DMS153 treated with DMSO at 0.1 percent for 48 hours (cell line): ENCODE measurements around the gene VGLL4.

ENCODE experiments used
- DNase-seq: peaks from one replicate; lab custom pipeline; 2025; ENCODE audit not compliant: unreplicated experiment; lab: John Stamatoyannopoulos, UW

VGLL4 gene

DNA sequence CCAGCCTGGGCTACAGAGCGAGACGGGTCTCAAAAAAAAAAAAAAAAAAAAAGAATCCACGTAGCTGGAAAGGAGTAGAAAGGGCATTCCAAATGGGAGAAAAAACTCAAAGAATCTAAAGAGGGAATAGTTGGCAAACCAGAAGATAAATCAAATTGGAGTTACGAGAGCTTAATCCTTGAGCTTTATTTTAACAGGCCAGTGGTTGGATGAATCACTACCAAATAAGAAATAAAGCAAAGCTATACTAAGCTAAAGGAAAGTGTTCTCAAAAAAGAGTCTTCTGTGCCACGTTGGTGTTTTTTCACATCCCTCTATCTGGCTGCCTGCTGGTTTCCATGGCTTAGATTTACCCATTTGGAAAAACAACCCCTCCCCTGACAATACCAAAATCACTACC, 14.0 kb downstream of the VGLL4 start:
- no peak for DNase-seq

DNA sequence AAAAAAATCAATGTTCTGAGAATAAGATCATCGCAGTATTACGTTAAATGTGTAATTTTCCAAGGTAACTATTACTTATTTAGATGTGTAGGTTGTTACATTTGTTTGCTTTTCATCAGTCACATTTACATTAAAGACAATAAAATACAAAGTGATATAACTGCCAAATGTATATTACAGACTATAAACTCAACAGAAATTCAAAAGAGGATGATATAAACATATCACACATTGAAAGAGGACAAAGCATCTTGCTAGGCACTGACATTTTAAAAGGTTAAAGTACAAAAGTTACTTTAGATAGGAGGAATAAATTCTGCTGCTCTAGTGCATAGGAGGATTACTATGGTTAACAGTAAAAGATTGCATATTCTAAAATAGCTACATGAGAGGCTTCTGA, 16.1 kb downstream of the VGLL4 start:
- DNase-seq: no peak

- DNase-seq: no peak
Observed at GRCh38 chr3:11626084-11626463, 17.6 kb downstream of the VGLL4 start.

DNA sequence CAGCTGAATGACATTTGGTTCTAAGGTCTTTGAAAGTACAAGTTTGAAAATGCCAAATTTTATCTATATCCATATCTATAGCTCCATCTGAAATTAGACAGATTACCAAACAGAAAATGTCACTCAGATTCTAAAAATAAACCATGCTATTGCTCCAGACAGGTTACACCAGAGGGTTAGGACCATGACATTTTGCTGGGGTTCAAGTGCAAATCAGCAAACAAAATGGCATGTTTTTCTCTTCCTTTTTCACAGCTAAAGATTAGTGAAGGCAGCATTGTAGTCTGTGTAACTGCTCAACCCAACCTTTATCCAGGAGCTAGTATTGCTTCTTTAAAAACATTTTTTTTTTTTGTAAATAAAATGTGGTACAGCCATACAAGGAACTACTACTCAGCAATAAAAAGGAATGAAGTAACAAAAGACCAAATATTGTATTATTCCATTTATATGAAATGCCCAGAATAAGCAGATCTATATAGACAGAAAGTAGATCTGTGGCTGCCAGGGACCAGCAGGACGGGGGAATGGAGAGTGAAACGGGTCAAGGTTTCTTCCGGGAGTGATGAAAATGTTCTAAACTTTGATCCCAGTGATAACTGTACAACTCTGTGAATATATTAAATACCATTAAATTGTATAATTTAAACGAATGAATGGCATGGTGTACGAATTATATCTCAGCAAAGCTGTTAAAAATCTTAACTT, 18.2 kb downstream of the VGLL4 start:
- DNase-seq: no peak

DNA sequence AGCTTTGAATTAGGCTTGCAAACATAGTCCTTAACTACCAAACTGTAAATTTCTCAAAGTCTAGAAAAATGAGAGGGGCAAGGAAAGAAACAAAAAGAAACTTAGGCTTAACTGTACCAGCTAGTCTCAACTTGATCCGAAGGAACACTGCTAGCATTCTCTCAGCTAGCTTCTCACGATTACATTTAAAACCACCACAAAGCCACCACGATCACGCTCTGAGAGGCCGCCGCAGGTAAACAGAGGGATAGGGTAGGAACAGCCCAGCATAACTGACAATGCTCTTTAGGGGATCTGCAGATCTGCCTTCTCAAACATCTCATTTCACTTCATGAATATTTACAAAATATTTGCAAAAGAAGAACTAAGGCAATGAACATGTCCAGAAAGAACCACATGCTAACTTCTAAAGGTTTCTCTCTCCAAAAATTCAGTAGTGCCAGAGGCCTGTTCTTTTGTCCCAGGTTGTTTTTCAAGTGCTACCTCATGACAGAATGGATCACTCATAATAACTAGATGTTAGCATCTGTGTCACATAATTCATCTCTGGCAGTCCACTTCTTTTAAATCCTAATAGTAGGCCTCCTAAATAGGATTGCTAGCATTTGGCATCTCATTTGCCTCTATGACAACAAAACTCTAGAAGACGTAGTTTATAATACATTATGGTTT, 18.9 kb downstream of the VGLL4 start:
- DNase-seq: no peak

- DNase-seq: no peak
Observed at GRCh38 chr3:11624161-11624560, 19.6 kb downstream of the VGLL4 start.

- no peak for DNase-seq
Observed at GRCh38 chr3:11622586-11623550, 20.8 kb downstream of the VGLL4 start.

GRCh38 chr3:11621077-11621476, 22.6 kb downstream of the VGLL4 start:
- no peak for DNase-seq

DNA sequence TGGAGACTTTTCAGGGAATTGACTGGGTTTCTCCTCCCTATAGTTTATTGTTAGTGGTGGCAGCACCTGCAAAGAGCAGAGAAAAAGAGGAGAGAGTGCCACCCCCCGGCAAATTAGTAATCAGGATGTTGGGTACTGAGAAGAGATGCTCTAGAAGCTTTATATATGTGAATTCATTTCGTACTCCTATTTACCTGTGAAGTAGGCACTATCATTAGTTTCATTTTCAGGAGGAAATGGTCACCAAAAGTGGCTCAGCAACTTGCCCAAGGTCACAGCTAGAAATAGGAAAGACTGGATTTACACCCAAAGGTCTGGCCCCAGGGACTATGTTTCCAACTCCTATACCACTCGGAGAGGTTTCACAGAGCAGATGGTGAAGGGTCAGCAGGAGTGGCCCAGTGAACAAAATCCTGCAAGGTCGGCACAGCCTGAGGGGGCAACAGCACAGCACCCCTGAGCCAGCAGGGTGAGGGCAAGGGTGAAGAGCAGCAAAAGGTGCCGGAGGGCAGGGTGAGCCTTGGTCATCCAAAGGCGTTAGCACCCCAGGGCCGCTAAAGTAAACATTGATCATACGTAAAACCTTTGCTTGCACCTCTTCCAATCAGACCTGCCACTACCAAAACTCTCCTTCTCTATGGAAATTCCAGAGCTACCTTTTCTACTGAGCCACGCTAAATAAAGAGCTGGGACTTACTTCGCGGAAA, 23.6 kb downstream of the VGLL4 start:
- DNase-seq: no peak

DNA sequence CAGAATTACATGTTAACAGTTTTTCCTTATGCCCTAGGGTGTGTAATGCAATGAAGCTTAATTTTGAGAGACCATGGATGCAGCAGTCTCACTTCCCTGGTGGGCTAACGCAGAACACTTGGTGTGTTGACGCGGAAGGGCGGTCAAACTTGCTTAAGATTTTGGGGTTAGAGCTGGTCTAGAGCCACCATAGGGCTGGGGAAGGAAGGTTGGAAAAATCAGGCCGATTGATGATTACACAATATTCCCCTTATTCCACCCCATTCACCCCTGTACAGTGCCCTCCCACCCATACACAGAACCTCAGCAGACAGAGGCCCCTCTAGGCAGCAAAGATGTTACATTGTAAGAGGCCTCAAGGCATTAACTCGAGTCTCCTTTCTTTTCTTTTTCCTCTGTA, 24.3 kb downstream of the VGLL4 start:
- no peak for DNase-seq

GRCh38 chr3:11618904-11619303, 24.8 kb downstream of the VGLL4 start:
- no peak for DNase-seq

DNA sequence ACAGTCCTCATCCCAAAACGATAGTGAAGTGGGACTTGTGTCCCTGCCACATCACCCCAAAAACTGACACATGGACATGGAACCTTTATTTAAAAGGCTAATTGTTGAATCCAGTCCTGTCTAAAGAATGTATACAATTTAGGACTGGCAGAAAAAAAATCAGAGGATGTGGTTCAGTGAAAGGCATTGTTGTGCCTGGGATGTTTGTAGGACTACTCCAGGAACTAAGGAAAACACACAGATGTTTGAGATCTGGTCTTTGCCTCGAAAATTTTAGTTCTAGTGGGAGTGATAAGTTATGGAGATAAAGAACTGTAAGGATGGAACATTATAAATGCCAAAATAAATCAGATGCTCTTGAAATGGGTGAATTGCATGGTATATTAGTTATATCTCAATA, 27.2 kb downstream of the VGLL4 start:
- DNase-seq: no peak

DNA sequence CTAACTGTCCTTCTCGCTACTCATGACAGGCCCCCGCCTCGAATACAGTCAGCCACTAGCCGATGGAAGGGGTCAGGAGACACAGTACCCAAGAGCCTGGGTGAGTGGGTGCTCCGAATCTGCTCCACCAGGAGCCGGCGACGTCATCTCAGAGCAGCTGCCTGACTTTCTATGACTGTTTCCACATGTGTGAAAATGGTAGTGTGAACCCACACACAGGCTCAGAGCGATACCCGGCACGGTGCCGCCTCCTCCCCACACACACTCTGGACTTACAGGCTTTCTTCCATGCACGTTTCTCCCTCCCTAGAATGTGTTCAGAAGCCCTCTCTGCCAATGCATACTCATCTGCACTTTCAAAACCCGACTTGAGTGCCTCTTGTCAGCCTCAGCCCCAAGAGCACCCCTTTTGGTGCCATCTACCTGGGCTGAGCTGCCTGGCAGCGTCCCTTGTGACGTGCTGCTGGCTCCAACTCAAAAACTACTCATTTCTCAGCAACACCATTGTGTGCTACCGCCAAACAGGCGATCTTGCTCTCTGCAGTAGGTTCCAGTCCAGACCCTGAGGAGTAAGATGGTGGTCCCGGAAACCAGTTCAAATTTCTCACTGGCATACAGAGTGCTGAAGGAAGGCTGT, 29.7 kb downstream of the VGLL4 start:
- no peak for DNase-seq

- DNase-seq: no peak
Observed at GRCh38 chr3:11613319-11613718, 30.4 kb downstream of the VGLL4 start.

DNA sequence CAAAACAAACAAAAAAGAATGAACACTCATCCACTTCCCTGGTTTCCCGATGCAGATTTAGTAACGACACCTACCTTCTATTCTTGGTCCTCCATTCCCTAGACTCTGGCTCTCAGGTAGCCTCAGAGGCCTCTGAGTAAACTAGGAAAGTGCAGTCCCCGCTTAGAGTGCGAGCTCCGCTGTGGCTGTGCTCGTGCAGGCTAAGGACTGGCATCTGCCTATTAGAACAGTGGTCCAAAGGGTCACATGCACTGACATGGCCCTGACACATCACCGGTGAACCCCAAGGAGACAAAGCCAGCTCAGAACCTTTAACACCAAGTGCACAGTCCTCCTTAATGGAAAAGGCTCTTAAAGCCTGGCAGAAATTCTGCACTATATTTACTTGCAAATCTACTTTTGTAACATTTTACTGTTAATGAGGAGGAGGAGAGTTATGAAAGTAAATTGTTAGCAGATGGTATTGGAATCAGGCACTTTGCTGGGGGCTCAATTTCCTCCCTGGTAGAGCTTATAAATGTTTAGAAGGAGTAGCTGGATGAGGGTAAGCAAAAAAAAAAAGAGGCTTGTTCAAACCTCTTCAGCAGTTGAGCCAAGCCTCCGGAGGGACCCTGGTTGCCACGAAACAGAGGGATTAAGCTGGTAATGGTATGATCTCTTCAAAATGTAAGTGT, 31.1 kb downstream of the VGLL4 start:
- no peak for DNase-seq

DNA sequence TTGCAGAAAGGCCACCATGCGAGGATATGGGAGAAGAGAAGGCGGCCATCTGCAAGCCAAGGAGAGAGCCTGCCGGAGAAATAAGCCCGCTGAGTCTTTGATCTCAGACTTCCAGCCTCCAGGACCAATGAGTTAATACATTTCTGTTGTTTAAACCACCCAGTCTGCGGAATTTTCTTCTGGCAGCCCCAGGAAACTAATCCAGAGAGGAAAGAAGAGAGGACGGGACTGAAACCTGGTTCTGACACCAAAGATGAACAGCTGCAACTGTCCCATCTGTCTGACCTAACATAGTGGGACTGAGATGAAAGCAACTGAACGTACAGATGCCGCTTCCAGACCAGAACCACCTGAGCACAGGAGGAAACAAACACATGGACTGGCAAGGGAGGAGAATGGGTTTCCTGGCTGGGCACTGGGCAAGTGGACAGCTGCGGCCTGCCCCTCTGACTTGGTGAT, 32.3 kb downstream of the VGLL4 start:
- DNase-seq: no peak

- DNase-seq: no peak
Observed at GRCh38 chr3:11610700-11611275, 32.9 kb downstream of the VGLL4 start.

- DNase-seq: no peak
Observed at GRCh38 chr3:11610044-11610671, 33.6 kb downstream of the VGLL4 start.

DNA sequence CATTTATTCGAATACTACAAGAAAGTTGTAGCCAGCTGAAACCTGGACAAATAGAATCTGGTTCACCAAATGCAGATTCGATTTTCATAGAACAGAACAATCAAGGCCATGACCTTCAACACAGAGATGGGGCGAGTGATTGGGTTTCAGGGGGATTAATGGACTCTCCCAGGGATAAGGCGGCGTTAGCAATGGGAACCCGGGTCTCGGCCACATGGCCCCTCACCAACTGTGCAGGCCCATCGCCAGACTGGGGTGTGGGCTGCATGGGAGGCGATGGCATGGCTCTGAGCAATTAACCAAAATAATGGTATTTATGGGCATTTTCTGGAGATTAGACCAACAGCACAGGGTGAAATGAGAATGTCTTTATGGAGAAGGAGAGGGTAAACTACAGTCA, 34.2 kb downstream of the VGLL4 start:
- no peak for DNase-seq
